H9 (cell line): Measurements from ENCODE around the gene SLC16A6. TPM values are rescaled to one million over a fixed set of nuclear protein-coding genes. Genes with fewer than 3 reads are reported as not detected.
"Not testable (repeated sequence)": the region's sequence is repeated elsewhere in the genome, so short reads cannot be mapped to it uniquely, and the experiment has no call there.

Source experiments
- DNase-seq: peaks from one replicate; pipeline ENCODE4 v3.0.0-alpha.2; 2017
- H2AFZ ChIP-seq: one replicate; pipeline ENCODE4 v1.6.1; 2013; ENCODE audit warnings: mild to moderate bottlenecking, low read length, control low read depth, moderate library complexity
- H2AK5ac ChIP-seq: 2 replicates; pipeline ENCODE4 v1.6.1; 2013; ENCODE audit warnings: low read length, control low read depth, mixed read lengths; ENCODE audit not compliant: insufficient read length
- H2BK120ac ChIP-seq: one replicate; pipeline ENCODE4 v1.6.1; 2013; ENCODE audit warnings: low read depth, mild to moderate bottlenecking, low read length, control low read depth, inconsistent platforms; ENCODE audit not compliant: poor library complexity, severe bottlenecking
- H2BK12ac ChIP-seq: 2 replicates; pipeline ENCODE4 v1.6.1; 2013; ENCODE audit warnings: low read length, control low read depth, mixed read lengths, low read depth; ENCODE audit not compliant: insufficient read length
- H2BK15ac ChIP-seq: 2 replicates; pipeline ENCODE4 v1.6.1; 2013; ENCODE audit warnings: low read depth, low read length, control low read depth
- H2BK20ac ChIP-seq: one replicate; pipeline ENCODE4 v1.6.1; 2013; ENCODE audit warnings: low read depth, mild to moderate bottlenecking, low read length, control low read depth, inconsistent platforms; ENCODE audit not compliant: poor library complexity, severe bottlenecking
- H2BK5ac ChIP-seq: 2 replicates; pipeline ENCODE4 v1.6.1; 2013; ENCODE audit warnings: low read length, control low read depth, mixed read lengths; ENCODE audit not compliant: insufficient read length
- H3K14ac ChIP-seq: 2 replicates; pipeline ENCODE4 v1.6.1; 2013; ENCODE audit warnings: low read length, control low read depth; ENCODE audit not compliant: insufficient read depth
- H3K18ac ChIP-seq: 2 replicates; pipeline ENCODE4 v1.6.1; 2013; ENCODE audit warnings: low read depth, mild to moderate bottlenecking, mixed read lengths, low read length, control low read depth; ENCODE audit not compliant: insufficient read length
- H3K23ac ChIP-seq: 2 replicates; pipeline ENCODE4 v1.6.1; 2013; ENCODE audit warnings: low read length, control low read depth, mixed read lengths, low read depth; ENCODE audit not compliant: insufficient read length
- H3K23me2 ChIP-seq: 2 replicates; pipeline ENCODE4 v1.6.1; 2013; ENCODE audit warnings: low read depth, mild to moderate bottlenecking, mixed read lengths, low read length, control low read depth; ENCODE audit not compliant: insufficient read length, poor library complexity, severe bottlenecking
- H3K27ac ChIP-seq: 2 replicates; pipeline ENCODE4 v1.5.1; 2013; ENCODE audit warnings: low read length, control low read depth, mixed read lengths, low read depth; ENCODE audit not compliant: insufficient read length
- H3K27me3 ChIP-seq: 2 replicates; pipeline ENCODE4 v1.6.1; 2013; ENCODE audit warnings: low read length, control low read depth, inconsistent platforms; ENCODE audit not compliant: insufficient read depth
- H3K4ac ChIP-seq: 2 replicates; pipeline ENCODE4 v1.6.1; 2013; ENCODE audit warnings: low read depth, mild to moderate bottlenecking, control low read depth, inconsistent platforms, low read length, moderate library complexity
- H3K4me1 ChIP-seq: 2 replicates; pipeline ENCODE4 v1.6.1; 2013; ENCODE audit warnings: low read length, control low read depth, inconsistent platforms; ENCODE audit not compliant: insufficient read depth
- H3K4me2 ChIP-seq: 2 replicates; pipeline ENCODE4 v1.6.1; 2013; ENCODE audit warnings: low read length, control low read depth, mixed read lengths; ENCODE audit not compliant: insufficient read length, insufficient read depth
- H3K56ac ChIP-seq: 2 replicates; pipeline ENCODE4 v1.6.1; 2013; ENCODE audit warnings: low read depth, mild to moderate bottlenecking, mixed read lengths, low read length, control low read depth; ENCODE audit not compliant: insufficient read length
- H3K79me1 ChIP-seq: 2 replicates; pipeline ENCODE4 v1.6.1; 2013; ENCODE audit warnings: low read depth, mild to moderate bottlenecking, moderate library complexity, low read length, control low read depth, inconsistent platforms; ENCODE audit not compliant: insufficient read depth, poor library complexity, severe bottlenecking
- H3K79me2 ChIP-seq: 2 replicates; pipeline ENCODE4 v1.6.1; 2013; ENCODE audit warnings: low read length, control low read depth, inconsistent platforms; ENCODE audit not compliant: insufficient read depth
- H3K9ac ChIP-seq: 2 replicates; pipeline ENCODE4 v1.6.1; 2013; ENCODE audit warnings: low read length, control low read depth, mixed read lengths; ENCODE audit not compliant: insufficient read length; ENCODE audit errors: extremely low read depth
- H3K9me3 ChIP-seq: one replicate; pipeline ENCODE4 v1.6.1; 2013; ENCODE audit warnings: low read depth, low read length, inconsistent platforms; ENCODE audit not compliant: control insufficient read depth
- H3T11ph ChIP-seq: one replicate; pipeline ENCODE4 v1.6.1; 2013; ENCODE audit warnings: mild to moderate bottlenecking, low read length, control low read depth, inconsistent platforms
- H4K20me1 ChIP-seq: one replicate; pipeline ENCODE4 v1.6.1; 2013; ENCODE audit not compliant: control insufficient read depth, insufficient read length, insufficient read depth
- H4K5ac ChIP-seq: 2 replicates; pipeline ENCODE4 v1.6.1; 2013; ENCODE audit warnings: low read depth, mild to moderate bottlenecking, mixed read lengths, low read length, control low read depth; ENCODE audit not compliant: insufficient read length
- H4K8ac ChIP-seq: replicated peaks from 2 replicates; pipeline ENCODE4 v1.6.1; 2013; ENCODE audit warnings: low read length, control low read depth, mixed read lengths, low read depth; ENCODE audit not compliant: insufficient read length
- H4K91ac ChIP-seq: 2 replicates; pipeline ENCODE4 v1.6.1; 2013; ENCODE audit warnings: low read depth, mild to moderate bottlenecking, moderate library complexity, mixed read lengths, low read length, control low read depth; ENCODE audit not compliant: insufficient read length
- H3K27ac Mint-ChIP-seq, 3 experiments: 2 replicates in 2 of 3; 3 replicates in 1 of 3; pipeline ENCODE4 v1.8.0; 2020 to 2021; ENCODE audit warnings: mixed read lengths in 3 of 3, mild to moderate bottlenecking in 1 of 3, moderate library complexity in 1 of 3
- H3K27me3 Mint-ChIP-seq: 2 replicates; pipeline ENCODE4 v1.8.0; 2021; ENCODE audit warnings: low read depth, mild to moderate bottlenecking, moderate library complexity, mixed read lengths
- H3K36me3 Mint-ChIP-seq, 3 experiments: 2 replicates in 2 of 3; 3 replicates in 1 of 3; pipeline ENCODE4 v1.8.0; 2020 to 2021; ENCODE audit warnings: low read depth in 3 of 3, mixed read lengths in 3 of 3; ENCODE audit not compliant: insufficient read depth in 1 of 3
- H3K4me1 Mint-ChIP-seq, 2 experiments: 2 replicates each; pipeline ENCODE4 v1.8.0; 2020; ENCODE audit warnings: mixed read lengths in 2 of 2
- H3K4me3 Mint-ChIP-seq, 2 experiments: 2 replicates in 1 of 2; 3 replicates in 1 of 2; pipeline ENCODE4 v1.8.0; 2020 to 2021; ENCODE audit warnings: mild to moderate bottlenecking in 2 of 2, mixed read lengths in 2 of 2, moderate library complexity in 1 of 2
- H3K9me3 Mint-ChIP-seq, 2 experiments: 2 replicates in 1 of 2; 3 replicates in 1 of 2; pipeline ENCODE4 v1.8.0; 2020; ENCODE audit warnings: mild to moderate bottlenecking in 2 of 2, mixed read lengths in 2 of 2, moderate library complexity in 1 of 2
- CTCF ChIP-seq: fragments of 200-600 bp; sonication (generic); conservative IDR thresholded peaks from 3 replicates; pipeline ENCODE4 v1.8.0; 2021; ENCODE audit warnings: antibody characterized with exemption, mild to moderate bottlenecking
- WGBS: extraction: QIAGEN DNeasy Blood & Tissue Kit; methylation state at CpG from one replicate; pipeline ENCODE4 v1.1.7; 2013; ENCODE audit warnings: missing lambda C conversion rate, low lambda C conversion rate, mixed read lengths; ENCODE audit not compliant: insufficient read length; ENCODE audit errors: extremely low coverage; 5-methylcytosine and 5-hydroxymethylcytosine counted together
- total RNA-seq: library from RNA; stranded (reverse); gene quantifications from 2 replicates; pipeline ENCODE4 v1.2.1, GENCODE V29; 2021

The SLC16A6 gene
- total RNA-seq, 1 experiment from 2014 or later, result 0.33 TPM

- TF ChIP-seq CTCF, result no peak
- Histone ChIP-seq H3T11ph (no peak overlapping the region), H3K79me2 (no peaks in the 10 kb centered on the region), H3K56ac (no peak overlapping the region), H3K79me1 (no peaks in the 10 kb centered on the region), H2BK20ac (no peak overlapping the region), H3K27ac (no peak overlapping the region), H3K4me2 (no peak overlapping the region), H4K20me1 (no peaks in the 10 kb centered on the region), H3K23ac (no peak overlapping the region), H2AK5ac (no peak overlapping the region), H3K18ac (no peak overlapping the region), H2AFZ (no peak overlapping the region), H2BK12ac (no peak overlapping the region), H2BK15ac (no peak overlapping the region), H3K27me3 (no peaks in the 10 kb centered on the region), H3K4me1 (no peaks in the 10 kb centered on the region), H3K9ac (no peak overlapping the region), H3K9me3 (no peaks in the 10 kb centered on the region), H2BK120ac (no peak overlapping the region), H3K4ac (no peak overlapping the region), H4K91ac (no peak overlapping the region), H3K23me2 (no peaks in the 10 kb centered on the region), H4K8ac (no peak overlapping the region), H2BK5ac (no peak overlapping the region), H3K14ac (no peak overlapping the region), H4K5ac (no peak overlapping the region)
- peaks cover 13 to 19% of the 10 kb centered on the region in 2 experiments for H3K4me1 Mint-ChIP-seq
- DNase-seq, result no peak
- no peaks in the 10 kb centered on the region; the same call in 1 of the 2 replicates for H3K27me3 Mint-ChIP-seq
- no peak overlapping the region for H3K4me3 Mint-ChIP-seq
- WGBS, result no CpG with 5 or more reads among the region's 4 CpGs
- peaks cover 13 to 56% (median 45%) of the 10 kb centered on the region in 3 experiments; a peak in 6 of 7 replicates for H3K36me3 Mint-ChIP-seq
- no peaks in the 10 kb centered on the region for H3K9me3 Mint-ChIP-seq
- peak overlapping the region in 1 of 3 experiments; percentile 10; a peak in 3 of 7 replicates for H3K27ac Mint-ChIP-seq
Observed at GRCh38 chr17:68255151-68255550, 35.8 kb downstream of the SLC16A6 start.

- not testable (repeated sequence) for H3T11ph ChIP-seq, H3K9ac ChIP-seq, H3K23ac ChIP-seq, H4K5ac ChIP-seq, H3K79me1 ChIP-seq, H2BK15ac ChIP-seq, H3K18ac ChIP-seq, H4K8ac ChIP-seq, H3K9me3 ChIP-seq, H4K91ac ChIP-seq, H3K14ac ChIP-seq, H3K27ac Mint-ChIP-seq, H2BK120ac ChIP-seq, H2BK12ac ChIP-seq, H3K79me2 ChIP-seq, H3K4me1 ChIP-seq, H3K27ac ChIP-seq, H2AFZ ChIP-seq, H3K27me3 ChIP-seq, DNase-seq, H2BK20ac ChIP-seq, H3K27me3 Mint-ChIP-seq, H3K23me2 ChIP-seq, H3K56ac ChIP-seq, H3K4me3 Mint-ChIP-seq, H4K20me1 ChIP-seq, H3K9me3 Mint-ChIP-seq, H2AK5ac ChIP-seq, H3K4me2 ChIP-seq, H2BK5ac ChIP-seq, H3K4ac ChIP-seq
- WGBS, result no CpG with 5 or more reads among the region's 7 CpGs
- peaks cover 13 to 16% of the 10 kb centered on the region in 2 experiments for H3K4me1 Mint-ChIP-seq
- H3K36me3 Mint-ChIP-seq, result peaks cover 13 to 57% (median 48%) of the 10 kb centered on the region in 3 experiments; a peak in 6 of 7 replicates
Observed at GRCh38 chr17:68253426-68253825, 37.5 kb downstream of the SLC16A6 start.
